K562 (cell line): Measurements from ENCODE around the gene PURA. TPM values are rescaled to one million over a fixed set of nuclear protein-coding genes. Genes with fewer than 3 reads are reported as not detected.
A peak's percentile ranks its signal among the peaks of the same experiment; 100 is the strongest.

Experiments used
- CREM ChIP-seq: IDR thresholded peaks from 2 replicates; pipeline ENCODE4 v1.6.1; 2014; ENCODE audit warnings: antibody characterized with exemption, low read depth
- DPF2 ChIP-seq: fragments of 450-650 bp; IDR thresholded peaks from 2 replicates; pipeline ENCODE4 v1.6.1; 2016
- FOXJ2 ChIP-seq: fragments of 200-800 bp; sonication (Bioruptor generic); IDR thresholded peaks from 2 replicates; pipeline ENCODE4 v1.6.1; 2016; ENCODE audit warnings: missing genetic modification characterization, missing compliant biosample characterization
- GTF2F1 ChIP-seq: IDR thresholded peaks from 2 replicates; pipeline ENCODE4 v1.6.1; 2011; ENCODE audit warnings: low read depth, low read length, improper control_type of control experiment
- HDAC6 ChIP-seq: IDR thresholded peaks from 2 replicates; pipeline ENCODE4 v1.6.1; 2012; ENCODE audit warnings: low read depth, mild to moderate bottlenecking, control low read depth, inconsistent platforms, low read length, moderate library complexity
- MLX ChIP-seq, 2 experiments: fragments of 450-650 bp in 1 of 2; sonication (generic) in 1 of 2; formaldehyde crosslinking; conservative IDR thresholded peaks; 2 replicates each; pipeline versions ENCODE4 v1.4.0 to v1.8.1; 2020 to 2022; ENCODE audit warnings: mild to moderate bottlenecking in 1 of 2, missing genetic modification reagents in 1 of 2
- SLC30A9 ChIP-seq: fragments of 250-450 bp; sonication (Bioruptor Pico); IDR thresholded peaks from 2 replicates; pipeline ENCODE4 v1.8.0; 2022; ENCODE audit warnings: mild to moderate bottlenecking, moderate library complexity
- THRB ChIP-seq: fragments of 450-650 bp; formaldehyde crosslinking; conservative IDR thresholded peaks from 2 replicates; pipeline ENCODE4 v1.4.0; 2022; ENCODE audit warnings: mild to moderate bottlenecking, missing genetic modification characterization
- ZBTB2 ChIP-seq: fragments of 450-650 bp; IDR thresholded peaks from 2 replicates; pipeline ENCODE4 v1.6.1; 2016; ENCODE audit warnings: antibody characterized with exemption
- ZNF224 ChIP-seq: sonication (generic); formaldehyde crosslinking; IDR thresholded peaks from 2 replicates; pipeline ENCODE4 v1.8.0; 2022; ENCODE audit warnings: mild to moderate bottlenecking, missing genetic modification reagents
- ZNF586 ChIP-seq: fragments of 450-650 bp; formaldehyde crosslinking; conservative IDR thresholded peaks from 2 replicates; pipeline ENCODE4 v1.4.0; 2020; ENCODE audit warnings: mild to moderate bottlenecking, moderate library complexity
- ZNF644 ChIP-seq: fragments of 200-800 bp; sonication (Bioruptor generic); IDR thresholded peaks from 2 replicates; pipeline ENCODE4 v1.6.1; 2016; ENCODE audit warnings: low read depth, missing genetic modification characterization, missing compliant biosample characterization
- ZNF655 ChIP-seq: fragments of 250-450 bp; sonication (Bioruptor Pico); IDR thresholded peaks from 2 replicates; pipeline ENCODE4 v1.5.0; 2021
- ZNF740 ChIP-seq, 3 experiments: fragments of 200-800 bp in 1 of 3; sonication (Bioruptor generic) in 1 of 3; sonication (generic) in 1 of 3; formaldehyde crosslinking in 1 of 3; IDR thresholded peaks; 2 replicates each; pipeline versions ENCODE4 v1.6.1 to v1.8.0; 2016 to 2022; ENCODE audit warnings: mild to moderate bottlenecking in 2 of 3, missing compliant biosample characterization in 2 of 3, missing genetic modification characterization in 2 of 3, missing genetic modification reagents in 1 of 3
- polyA plus RNA-seq, 8 experiments: library from polyadenylated mRNA; depleted of rRNA in 4 of 8; stranded (reverse) in 5 of 8; unstranded in 3 of 8; fragments of >200 nt; fragmentation: Nextera tagmentation in 2 of 8; fragmentation: Illumina TruSeq in 1 of 8; extraction: Ambion mirVana in 2 of 8; extraction: Trizol in 1 of 8; gene quantifications; 2 replicates each; pipeline versions ENCODE4 v1.2.1 to v1.2.3, GENCODE V29; 2011 to 2014; ENCODE audit warnings: inconsistent platforms in 1 of 8, missing spikeins in 1 of 8
- total RNA-seq, 7 experiments: library from RNA; depleted of rRNA in 6 of 7; stranded (reverse); fragments of >200 nt in 6 of 7; fragmentation: Illumina TruSeq in 2 of 7; extraction: Trizol in 2 of 7; gene quantifications; 2 replicates each; pipeline versions ENCODE4 v1.2.1 to v1.2.3, GENCODE V29; 2011 to 2021; ENCODE audit warnings: low replicate concordance in 1 of 7
- TF ChIP-seq, protein P1 (sequence below): sonication (generic); formaldehyde crosslinking; IDR thresholded peaks from 2 replicates; pipeline ENCODE4 v1.8.1; 2022; ENCODE audit warnings: missing genetic modification reagents
- TF ChIP-seq, protein P2 (sequence below): sonication (generic); formaldehyde crosslinking; IDR thresholded peaks from 2 replicates; pipeline ENCODE4 v1.8.0; 2022; ENCODE audit warnings: missing genetic modification reagents, mild to moderate bottlenecking, borderline replicate concordance

PURA gene
- total and polyA plus RNA-seq, 9 of the 15 experiments (the other 6 are each of a cell fraction or from before 2014, with no cell fraction given) = 3.2 to 11.1 (median 5.4) TPM

DNA sequence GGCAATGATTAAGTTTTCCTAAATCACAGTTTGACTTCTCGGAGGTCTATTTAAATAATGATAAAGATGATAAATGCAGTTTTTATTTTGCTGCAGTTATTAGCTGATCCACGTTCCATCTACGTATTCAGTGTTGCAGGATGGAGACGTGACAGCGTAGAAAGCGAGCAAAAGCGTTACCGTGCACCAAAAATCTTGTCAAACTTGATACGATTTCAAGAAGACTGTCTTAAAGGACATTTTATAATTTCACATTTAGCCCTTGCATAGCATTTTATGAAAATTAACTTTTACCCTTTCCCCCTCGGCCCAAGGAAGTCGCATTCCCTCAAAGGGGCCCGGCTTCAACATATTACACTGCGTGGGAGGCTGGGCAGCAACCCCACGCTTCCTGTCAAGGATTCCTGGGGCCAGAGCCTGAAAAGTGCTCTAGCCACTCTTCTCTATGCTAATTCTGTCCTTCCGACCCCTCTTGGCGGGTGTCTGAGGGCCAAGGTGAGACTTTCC, 7.1 kb upstream of the PURA start (continued):
- no peak for TF ChIP-seq HDAC6
- TF ChIP-seq FOXJ2 (tag) = 0 out of 2 replicates have a peak, but pooled peaks have one; percentile 27
- no peak for TF ChIP-seq SLC30A9 (CRISPR knock-in tag)
- TF ChIP-seq ZNF655 (CRISPR knock-in tag) = no peak
- TF ChIP-seq GTF2F1 = no peak
- TF ChIP-seq, protein P1, sequence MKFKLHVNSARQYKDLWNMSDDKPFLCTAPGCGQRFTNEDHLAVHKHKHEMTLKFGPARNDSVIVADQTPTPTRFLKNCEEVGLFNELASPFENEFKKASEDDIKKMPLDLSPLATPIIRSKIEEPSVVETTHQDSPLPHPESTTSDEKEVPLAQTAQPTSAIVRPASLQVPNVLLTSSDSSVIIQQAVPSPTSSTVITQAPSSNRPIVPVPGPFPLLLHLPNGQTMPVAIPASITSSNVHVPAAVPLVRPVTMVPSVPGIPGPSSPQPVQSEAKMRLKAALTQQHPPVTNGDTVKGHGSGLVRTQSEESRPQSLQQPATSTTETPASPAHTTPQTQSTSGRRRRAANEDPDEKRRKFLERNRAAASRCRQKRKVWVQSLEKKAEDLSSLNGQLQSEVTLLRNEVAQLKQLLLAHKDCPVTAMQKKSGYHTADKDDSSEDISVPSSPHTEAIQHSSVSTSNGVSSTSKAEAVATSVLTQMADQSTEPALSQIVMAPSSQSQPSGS = no peak
- no peak for TF ChIP-seq ZBTB2
- no peak for TF ChIP-seq ZNF586 (CRISPR knock-in tag)
- no peak for TF ChIP-seq ZNF644
- 0 out of 4 replicates have a peak, but pooled peaks of 1 of the 2 experiments have one; percentile 6 for TF ChIP-seq MLX (CRISPR knock-in tag; conservative IDR thresholded peaks at IDR 0.05)
- no peak for TF ChIP-seq ZNF224 (CRISPR knock-in tag)
- TF ChIP-seq ZNF740 (CRISPR knock-in tag; IDR thresholded peaks at IDR 0.05) = peak; percentile 56; the same call in 1 of the 2 replicates
- TF ChIP-seq ZNF740 (tag; IDR thresholded peaks at IDR 0.05) = no peak
- TF ChIP-seq THRB (CRISPR knock-in tag) = no peak
- TF ChIP-seq, protein P2, sequence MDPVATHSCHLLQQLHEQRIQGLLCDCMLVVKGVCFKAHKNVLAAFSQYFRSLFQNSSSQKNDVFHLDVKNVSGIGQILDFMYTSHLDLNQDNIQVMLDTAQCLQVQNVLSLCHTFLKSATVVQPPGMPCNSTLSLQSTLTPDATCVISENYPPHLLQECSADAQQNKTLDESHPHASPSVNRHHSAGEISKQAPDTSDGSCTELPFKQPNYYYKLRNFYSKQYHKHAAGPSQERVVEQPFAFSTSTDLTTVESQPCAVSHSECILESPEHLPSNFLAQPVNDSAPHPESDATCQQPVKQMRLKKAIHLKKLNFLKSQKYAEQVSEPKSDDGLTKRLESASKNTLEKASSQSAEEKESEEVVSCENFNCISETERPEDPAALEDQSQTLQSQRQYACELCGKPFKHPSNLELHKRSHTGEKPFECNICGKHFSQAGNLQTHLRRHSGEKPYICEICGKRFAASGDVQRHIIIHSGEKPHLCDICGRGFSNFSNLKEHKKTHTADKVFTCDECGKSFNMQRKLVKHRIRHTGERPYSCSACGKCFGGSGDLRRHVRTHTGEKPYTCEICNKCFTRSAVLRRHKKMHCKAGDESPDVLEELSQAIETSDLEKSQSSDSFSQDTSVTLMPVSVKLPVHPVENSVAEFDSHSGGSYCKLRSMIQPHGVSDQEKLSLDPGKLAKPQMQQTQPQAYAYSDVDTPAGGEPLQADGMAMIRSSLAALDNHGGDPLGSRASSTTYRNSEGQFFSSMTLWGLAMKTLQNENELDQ (CRISPR knock-in tag) = 0 out of 2 replicates have a peak, but pooled peaks have one; percentile 18
- TF ChIP-seq DPF2 = peak; percentile 34; the same call in 1 of the 2 replicates
- no peak for TF ChIP-seq CREM
